GM13977 (cell line): ENCODE data around the gene LRIT3.

Experiments used
- DNase-seq: peaks from one replicate; pipeline ENCODE4 v3.0.0; 2012; ENCODE audit warnings: low spot score
- in situ Hi-C: fragments of 300-500 bp; cut with MboI; formaldehyde crosslinking; loops from one replicate; pipeline ENCODE4 v1.12.0; 2022; ENCODE audit warnings: low sequenced_read_pairs, low pct_unique_long_range_greater_than_20kb, mixed read lengths, inconsistent platforms; ENCODE audit not compliant: unreplicated experiment
- TF ChIP-seq, protein P1 (sequence below): IDR thresholded peaks from 2 replicates; pipeline ENCODE4 v1.5.1; 2012; ENCODE audit warnings: mild to moderate bottlenecking, control low read depth; ENCODE audit not compliant: insufficient read depth; ENCODE audit errors: extremely low read depth, missing control alignments

Gene LRIT3

DNA sequence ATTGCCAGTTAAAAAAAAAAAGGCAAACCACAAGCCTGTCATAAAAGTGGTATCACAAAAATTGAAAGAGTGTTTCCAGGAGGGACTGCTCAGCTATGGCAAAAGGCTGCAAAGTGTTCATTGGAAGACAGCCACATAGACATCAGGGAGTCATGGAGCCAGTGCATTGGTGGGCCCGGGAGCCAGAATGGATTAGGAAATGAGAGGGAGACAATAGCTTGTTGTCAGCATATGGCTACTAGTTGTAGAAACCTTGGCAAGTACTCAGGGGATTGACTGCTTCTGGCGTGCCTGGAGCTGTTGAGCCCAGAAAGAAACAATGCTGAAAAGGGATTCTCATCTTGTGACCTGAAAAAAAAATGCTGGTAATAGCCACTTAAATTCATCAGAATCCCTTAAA, 27.3 kb upstream of the LRIT3 start:
- DNase-seq: no peak
- in situ Hi-C loops: loop anchor here (25.0 kb wide), 1 partner anchor 283 kb away; no protein-coding TSS in a partner anchor
- TF ChIP-seq, protein P1, sequence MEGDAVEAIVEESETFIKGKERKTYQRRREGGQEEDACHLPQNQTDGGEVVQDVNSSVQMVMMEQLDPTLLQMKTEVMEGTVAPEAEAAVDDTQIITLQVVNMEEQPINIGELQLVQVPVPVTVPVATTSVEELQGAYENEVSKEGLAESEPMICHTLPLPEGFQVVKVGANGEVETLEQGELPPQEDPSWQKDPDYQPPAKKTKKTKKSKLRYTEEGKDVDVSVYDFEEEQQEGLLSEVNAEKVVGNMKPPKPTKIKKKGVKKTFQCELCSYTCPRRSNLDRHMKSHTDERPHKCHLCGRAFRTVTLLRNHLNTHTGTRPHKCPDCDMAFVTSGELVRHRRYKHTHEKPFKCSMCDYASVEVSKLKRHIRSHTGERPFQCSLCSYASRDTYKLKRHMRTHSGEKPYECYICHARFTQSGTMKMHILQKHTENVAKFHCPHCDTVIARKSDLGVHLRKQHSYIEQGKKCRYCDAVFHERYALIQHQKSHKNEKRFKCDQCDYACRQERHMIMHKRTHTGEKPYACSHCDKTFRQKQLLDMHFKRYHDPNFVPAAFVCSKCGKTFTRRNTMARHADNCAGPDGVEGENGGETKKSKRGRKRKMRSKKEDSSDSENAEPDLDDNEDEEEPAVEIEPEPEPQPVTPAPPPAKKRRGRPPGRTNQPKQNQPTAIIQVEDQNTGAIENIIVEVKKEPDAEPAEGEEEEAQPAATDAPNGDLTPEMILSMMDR: no peak

DNA sequence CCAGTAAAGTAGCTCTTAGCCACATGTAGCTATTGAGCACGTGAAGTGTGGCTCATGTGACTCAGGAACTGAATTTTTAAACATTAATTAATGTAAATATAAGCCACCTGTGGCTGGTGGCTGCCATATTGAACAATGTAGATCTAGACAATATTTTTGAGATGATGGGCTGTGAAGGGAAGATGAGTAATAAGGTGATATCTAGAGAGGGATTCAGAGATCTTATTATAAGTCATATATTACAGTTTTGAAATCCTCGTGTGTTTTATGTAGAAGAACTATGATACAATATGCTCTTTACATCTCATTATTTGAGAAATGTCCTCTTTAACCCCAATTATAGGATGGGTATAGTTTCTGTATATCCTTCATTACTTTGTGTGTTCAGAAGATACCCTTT, 26.7 kb upstream of the LRIT3 start:
- no peak for DNase-seq
- in situ Hi-C loops: loop anchor here (25.0 kb wide), 1 partner anchor 284 kb away; no protein-coding TSS in a partner anchor
- TF ChIP-seq, protein P1: no peak

DNA sequence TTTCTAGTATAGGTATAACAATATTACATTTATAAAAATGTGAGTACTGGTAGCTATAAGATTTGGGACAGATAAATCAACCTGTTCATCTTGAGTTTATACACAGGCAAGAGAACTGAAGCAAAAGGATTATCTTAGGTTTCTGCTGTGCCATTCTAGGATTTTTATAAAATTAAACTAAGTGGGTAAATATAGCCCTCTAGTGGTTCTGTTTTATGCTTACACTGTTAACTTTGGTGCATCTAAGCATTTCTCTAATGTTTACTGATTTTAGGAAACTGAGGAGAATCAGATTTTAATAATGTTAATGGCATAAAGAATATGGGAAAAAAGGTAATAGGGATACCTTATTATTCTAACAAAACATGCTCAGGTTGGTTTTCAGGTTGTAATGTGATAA, 21.2 kb upstream of the LRIT3 start:
- TF ChIP-seq, protein P1: peak; percentile 45
- in situ Hi-C loops: no loop called here
- DNase-seq: peak; percentile 22

DNA sequence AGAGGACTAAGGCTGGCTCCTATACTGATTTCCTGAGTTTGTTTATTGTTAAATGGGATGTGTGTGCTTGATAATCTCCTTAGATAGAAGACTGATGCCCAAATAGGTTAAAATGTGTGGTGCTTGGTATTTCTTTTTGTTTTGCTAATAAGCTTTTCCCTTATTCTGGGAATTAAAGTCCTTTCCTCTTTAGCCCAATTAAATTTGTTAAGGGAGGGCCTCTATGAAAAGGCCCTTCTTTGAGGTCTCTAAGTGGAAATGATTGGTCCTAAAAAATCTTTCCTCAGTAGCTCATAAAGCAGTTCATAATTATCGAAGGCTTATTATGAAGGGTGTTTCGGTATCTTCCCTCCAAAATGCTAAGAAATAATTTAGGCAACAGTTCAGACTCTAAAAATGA, 20.2 kb upstream of the LRIT3 start, which contains the start of gene RRH:
Gene RRH, plus strand, starts transcription at position 301 of the 400 bp plus-strand sequence. Its CDS starts 56 bp downstream, at position 357.
- TF ChIP-seq, protein P1: no peak
- in situ Hi-C loops: no loop called here
- DNase-seq: no peak

GRCh38 chr4:109833756-109834155, 14.2 kb upstream of the LRIT3 start:
- in situ Hi-C loops: no loop called here
- TF ChIP-seq, protein P1: no peak
- no peak for DNase-seq

DNA sequence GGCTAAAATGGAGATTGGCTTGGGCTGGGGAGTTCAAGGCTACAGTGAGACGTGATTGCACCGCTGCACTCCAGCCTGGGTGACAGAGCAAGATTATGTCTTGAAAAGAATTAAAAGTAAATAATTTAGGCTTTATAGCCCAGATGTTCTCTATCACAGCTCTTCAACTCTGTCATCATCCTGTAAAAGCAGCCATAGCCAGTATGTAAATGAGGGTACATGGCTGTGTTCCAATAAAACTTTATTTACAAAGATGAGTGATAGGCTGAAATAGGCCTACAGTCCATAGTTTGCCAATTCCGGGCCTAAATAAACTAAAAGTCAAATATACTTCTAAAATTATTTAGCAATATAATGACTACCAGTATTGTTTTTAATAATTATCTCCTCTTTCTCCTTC, 10.9 kb upstream of the LRIT3 start:
- TF ChIP-seq, protein P1: no peak
- in situ Hi-C loops: no loop called here
- DNase-seq: no peak
